GM18505 (cell line): Measurements from ENCODE around the gene RCE1.
"Not testable (repeated sequence)": the region's sequence is repeated elsewhere in the genome, so short reads cannot be mapped to it uniquely, and the experiment has no call there.

Experiments
- ATAC-seq: cut with Tn5 transposase; IDR thresholded peaks from one replicate; pipeline ENCODE4 v1.9.1; 2021; ENCODE audit not compliant: unreplicated experiment
- POLR2A ChIP-seq: IDR thresholded peaks from 4 replicates; pipeline ENCODE4 v1.6.1; 2011; ENCODE audit warnings: borderline replicate concordance; ENCODE audit not compliant: insufficient read depth, insufficient read length; ENCODE audit errors: extremely low read depth

The RCE1 gene, protein sequence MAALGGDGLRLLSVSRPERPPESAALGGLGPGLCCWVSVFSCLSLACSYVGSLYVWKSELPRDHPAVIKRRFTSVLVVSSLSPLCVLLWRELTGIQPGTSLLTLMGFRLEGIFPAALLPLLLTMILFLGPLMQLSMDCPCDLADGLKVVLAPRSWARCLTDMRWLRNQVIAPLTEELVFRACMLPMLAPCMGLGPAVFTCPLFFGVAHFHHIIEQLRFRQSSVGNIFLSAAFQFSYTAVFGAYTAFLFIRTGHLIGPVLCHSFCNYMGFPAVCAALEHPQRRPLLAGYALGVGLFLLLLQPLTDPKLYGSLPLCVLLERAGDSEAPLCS

DNA sequence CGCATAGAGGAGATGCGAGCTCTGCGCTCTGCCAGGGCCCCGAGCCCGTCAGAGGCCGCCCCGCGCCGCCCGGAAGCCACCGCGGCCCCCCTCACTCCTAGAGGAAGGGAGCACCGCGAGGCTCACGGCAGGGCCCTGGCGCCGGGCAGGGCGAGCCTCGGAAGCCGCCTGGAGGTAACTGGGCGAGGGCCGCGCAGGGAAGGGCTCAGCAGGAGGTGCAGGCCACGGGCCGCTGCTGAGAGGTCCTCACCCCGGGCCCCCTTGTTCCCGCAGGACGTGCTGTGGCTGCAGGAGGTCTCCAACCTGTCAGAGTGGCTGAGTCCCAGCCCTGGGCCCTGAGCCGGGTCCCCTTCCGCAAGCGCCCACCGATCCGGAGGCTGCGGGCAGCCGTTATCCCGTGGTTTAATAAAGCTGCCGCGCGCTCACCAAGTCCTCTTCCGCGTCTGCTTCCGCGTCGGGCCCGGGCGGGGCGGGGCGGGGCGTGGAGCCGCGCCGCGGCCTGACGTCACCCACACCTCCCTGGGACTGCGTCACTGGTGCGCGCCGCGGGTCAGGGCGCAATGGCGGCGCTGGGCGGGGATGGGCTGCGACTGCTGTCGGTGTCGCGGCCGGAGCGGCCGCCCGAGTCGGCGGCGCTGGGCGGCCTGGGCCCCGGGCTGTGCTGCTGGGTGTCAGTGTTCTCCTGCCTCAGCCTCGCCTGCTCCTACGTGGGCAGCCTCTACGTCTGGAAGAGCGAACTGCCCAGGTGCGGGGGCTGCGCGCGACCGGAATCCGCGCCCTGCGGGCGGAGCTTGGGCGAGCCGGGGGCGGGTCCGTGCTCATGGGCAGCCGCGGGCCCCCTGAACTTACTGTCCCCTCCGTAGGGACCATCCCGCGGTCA is at the start of gene RCE1:
RCE1 (plus strand) TSS at position 546 of the 880 bp plus-strand sequence; CDS start at position 561, 15 bp downstream.
- ATAC-seq: peak; percentile 81
- peak; percentile 98 for TF ChIP-seq POLR2A

DNA sequence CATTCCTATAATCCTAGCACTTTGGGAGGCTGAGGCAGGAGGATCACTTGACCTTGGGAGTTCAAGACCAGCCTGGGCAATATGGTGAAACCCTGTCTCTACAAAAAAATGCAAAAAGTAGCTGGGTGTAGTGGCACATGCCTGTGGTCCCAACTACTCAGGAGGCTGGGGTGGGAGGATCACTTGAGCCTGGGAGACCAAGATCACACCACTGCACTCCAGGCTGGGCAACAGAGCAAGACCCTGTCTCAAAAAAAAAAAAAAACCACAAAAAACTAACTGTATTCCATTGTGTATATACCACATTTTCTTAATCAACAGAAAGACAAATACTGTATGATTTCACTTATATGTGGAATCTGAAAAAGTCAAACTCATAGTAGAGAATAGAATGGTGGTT is 43.4 kb upstream of the RCE1 start:
- ATAC-seq: not testable (repeated sequence)

- TF ChIP-seq POLR2A: no peak
- ATAC-seq: no peak
Measured at GRCh38 chr11:66800720-66801428, 42.4 kb upstream of the RCE1 start.

DNA sequence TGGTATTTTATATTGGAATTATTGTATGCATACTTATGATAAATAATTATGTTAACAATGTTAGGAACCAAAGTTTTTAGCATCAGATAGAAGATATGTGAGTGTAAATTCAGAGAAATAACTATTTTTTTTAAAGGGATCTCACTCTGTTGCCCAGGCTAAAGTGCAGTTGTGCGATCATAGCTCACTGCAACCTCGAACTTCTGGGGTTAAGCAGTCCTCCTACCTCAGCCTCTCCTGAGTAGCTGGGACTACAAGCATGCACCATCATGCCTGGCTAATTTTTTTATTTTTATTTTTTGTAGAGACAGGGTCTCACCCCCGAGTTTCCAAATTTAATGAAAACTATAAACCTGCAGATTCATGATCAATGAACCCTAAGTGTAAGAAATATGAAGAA is 33.6 kb upstream of the RCE1 start:
- no peak for TF ChIP-seq POLR2A
- ATAC-seq: no peak

GRCh38 chr11:66810576-66811185 is 32.6 kb upstream of the RCE1 start:
- no peak for ATAC-seq
- TF ChIP-seq POLR2A: no peak

DNA sequence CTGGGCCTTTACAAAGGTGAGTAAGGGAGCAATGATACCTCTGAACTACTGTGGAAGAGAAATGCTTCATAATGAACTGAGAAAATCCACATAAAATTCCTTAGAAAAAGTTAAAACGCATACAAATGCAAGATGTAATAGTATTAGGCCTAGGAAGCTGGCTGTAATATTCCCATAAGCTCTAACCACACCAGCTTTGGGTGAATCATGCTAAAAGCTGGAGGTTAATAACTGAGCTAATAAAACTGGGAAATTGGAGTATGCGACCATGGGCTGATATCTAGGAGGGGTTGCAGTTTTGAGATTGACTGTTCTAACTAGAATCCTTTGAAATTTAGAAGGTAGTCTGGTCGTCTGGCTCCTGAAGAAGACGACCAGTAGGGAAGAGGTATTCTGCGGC is 28.6 kb upstream of the RCE1 start:
- TF ChIP-seq POLR2A: no peak
- no peak for ATAC-seq

DNA sequence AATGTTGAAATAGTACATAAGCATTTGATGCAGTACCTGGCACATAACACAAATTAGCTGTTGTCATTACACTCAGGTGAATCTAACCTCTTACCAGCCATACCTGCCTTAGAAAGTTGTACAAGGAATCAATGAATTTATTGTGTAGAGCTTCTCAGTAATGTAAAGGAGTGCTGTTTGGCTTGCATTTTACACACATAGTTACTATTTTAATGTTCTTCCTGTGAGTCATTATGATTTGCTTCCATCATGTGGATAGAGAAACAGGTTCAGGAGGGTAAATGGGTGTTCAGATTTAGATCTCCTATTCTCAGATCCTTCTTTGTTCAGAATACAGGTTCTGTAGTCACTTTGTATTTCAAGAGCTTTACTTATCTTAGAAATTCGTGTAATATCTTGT is 27.6 kb upstream of the RCE1 start:
- ATAC-seq: no peak
- TF ChIP-seq POLR2A: no peak

DNA sequence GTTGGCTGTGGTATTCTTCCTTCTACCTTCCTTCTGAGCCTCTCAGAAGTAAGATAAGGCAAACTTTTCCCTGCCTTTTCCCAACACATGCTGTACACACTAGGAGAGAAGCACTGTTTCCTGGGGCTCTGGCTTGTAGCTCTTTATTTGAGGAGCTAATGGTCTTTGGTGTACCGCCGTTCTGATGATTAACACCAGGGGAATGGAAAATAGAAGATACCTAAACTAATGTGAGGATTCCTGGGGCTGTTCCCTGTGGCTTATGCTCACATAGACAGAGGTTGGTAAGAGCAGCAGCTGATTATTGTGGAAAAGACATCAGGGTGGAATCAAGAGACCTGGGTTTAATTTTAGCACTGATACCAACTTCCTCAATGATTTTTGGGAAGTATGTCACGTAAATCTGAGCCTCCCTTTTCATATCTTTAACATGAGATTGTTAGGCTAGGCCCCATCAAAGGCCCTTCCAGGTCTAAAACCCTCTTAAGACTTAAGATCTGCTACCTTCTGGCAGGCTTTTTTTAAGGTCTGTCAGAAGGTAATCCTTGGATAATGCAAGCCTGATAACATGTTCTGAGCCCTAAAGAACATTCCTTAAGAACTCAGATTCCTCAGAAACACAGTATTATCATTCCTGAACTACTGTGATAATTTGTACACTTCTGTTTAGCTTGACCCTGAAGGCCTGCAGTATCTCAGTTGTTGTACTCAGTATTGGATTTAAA is 24.8 kb upstream of the RCE1 start:
- no peak for TF ChIP-seq POLR2A
- ATAC-seq: no peak

DNA sequence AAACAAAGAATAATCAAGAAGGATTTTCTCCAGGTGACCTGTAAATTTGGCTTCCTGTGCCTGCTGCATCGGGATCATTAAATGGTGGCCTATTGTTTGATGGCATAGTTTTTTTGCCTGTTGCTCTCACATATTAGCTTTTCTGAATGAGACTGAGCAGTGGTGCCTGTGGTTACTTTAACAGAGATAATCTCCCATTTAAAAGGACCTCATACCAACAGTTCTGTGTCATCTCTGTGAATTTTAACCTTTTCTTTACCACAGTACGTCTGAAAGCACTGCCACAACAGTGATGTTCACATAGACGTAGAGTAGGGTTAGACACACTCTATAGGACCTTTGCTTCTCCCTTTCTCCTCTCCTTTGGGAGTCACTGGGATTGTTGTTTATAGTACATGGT is 22.9 kb upstream of the RCE1 start:
- TF ChIP-seq POLR2A: no peak
- no peak for ATAC-seq

- no peak for TF ChIP-seq POLR2A
- ATAC-seq: no peak
Measured at GRCh38 chr11:66820901-66821300, 22.3 kb upstream of the RCE1 start.

- no peak for TF ChIP-seq POLR2A
- ATAC-seq: no peak
Measured at GRCh38 chr11:66823700-66824099, 19.5 kb upstream of the RCE1 start.

- not testable (repeated sequence) for ATAC-seq
Measured at GRCh38 chr11:66824573-66824972, 18.7 kb upstream of the RCE1 start.

DNA sequence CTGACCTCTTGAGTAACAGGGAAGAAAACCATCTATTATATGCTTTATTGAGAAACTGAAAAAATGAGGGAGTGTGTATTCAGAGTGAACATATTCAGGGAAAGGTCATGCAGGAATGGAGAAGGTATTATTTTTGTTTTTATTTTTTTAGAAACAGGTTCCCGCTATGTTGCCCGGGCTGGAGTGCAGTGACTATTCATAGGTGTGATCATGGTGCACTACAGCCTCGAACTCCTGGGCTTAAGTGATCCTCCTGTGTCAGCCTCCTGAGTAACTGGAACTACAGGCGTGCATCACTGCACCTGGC is 8.7 kb upstream of the RCE1 start:
- no peak for ATAC-seq
- TF ChIP-seq POLR2A: no peak
